Measurements from ENCODE around the gene EEFSEC. TPM values are rescaled to one million over a fixed set of nuclear protein-coding genes. Genes with fewer than 3 reads are reported as not detected.

EEFSEC gene
- total RNA-seq, 1 donor from 2014 or later: 10.1 TPM

GRCh38 chr3:128182656-128183055 lies 29.4 kb downstream of the EEFSEC start:
- no peak for DNase-seq (ENCODE audit: low read depth)
- no peak for TF ChIP-seq CTCF (conservative IDR thresholded peaks at IDR 0.05; ENCODE audit: low read depth, low read length)
- no peak overlapping the region for H3K4me3 ChIP-seq (ENCODE audit: low read depth, low read length)

GRCh38 chr3:128185630-128186447 lies 32.6 kb downstream of the EEFSEC start:
- no peak for DNase-seq (ENCODE audit: low read depth)
- H3K4me3 ChIP-seq (ENCODE audit: low read depth, low read length): no peak overlapping the region
- TF ChIP-seq CTCF (conservative IDR thresholded peaks at IDR 0.05; ENCODE audit: low read depth, low read length): no peak

- H3K4me3 ChIP-seq (ENCODE audit: low read depth, low read length): no peak overlapping the region
- no peak for DNase-seq (ENCODE audit: low read depth)
- TF ChIP-seq CTCF (conservative IDR thresholded peaks at IDR 0.05; ENCODE audit: low read depth, low read length): no peak
These were observed 34.2 kb downstream of the EEFSEC start for GRCh38 chr3:128187495-128187894.

GRCh38 chr3:128188326-128188725 lies 35.0 kb downstream of the EEFSEC start:
- no peak for TF ChIP-seq CTCF (conservative IDR thresholded peaks at IDR 0.05; ENCODE audit: low read depth, low read length)
- H3K4me3 ChIP-seq (ENCODE audit: low read depth, low read length): no peak overlapping the region
- DNase-seq (ENCODE audit: low read depth): peak; percentile 23

- no peak for DNase-seq (ENCODE audit: low read depth)
- H3K4me3 ChIP-seq (ENCODE audit: low read depth, low read length): no peak overlapping the region
- no peak for TF ChIP-seq CTCF (conservative IDR thresholded peaks at IDR 0.05; ENCODE audit: low read depth, low read length)
These were observed 35.7 kb downstream of the EEFSEC start for GRCh38 chr3:128188956-128189355.

- no peak for DNase-seq (ENCODE audit: low read depth)
- TF ChIP-seq CTCF (conservative IDR thresholded peaks at IDR 0.05; ENCODE audit: low read depth, low read length): no peak
- no peak overlapping the region for H3K4me3 ChIP-seq (ENCODE audit: low read depth, low read length)
These were observed 37.2 kb downstream of the EEFSEC start for GRCh38 chr3:128190501-128190900.

- no peak for TF ChIP-seq CTCF (conservative IDR thresholded peaks at IDR 0.05; ENCODE audit: low read depth, low read length)
- no peak overlapping the region for H3K4me3 ChIP-seq (ENCODE audit: low read depth, low read length)
- DNase-seq (ENCODE audit: low read depth): no peak
These were observed 38.9 kb downstream of the EEFSEC start for GRCh38 chr3:128192131-128192530.

All from epithelial cell of proximal tubule (primary cell).